Astrocyte (in vitro differentiated cells and primary cell): ENCODE data around the gene CDON.

Source experiments
- EZH2 ChIP-seq: IDR thresholded peaks from 2 replicates; pipeline ENCODE4 v1.6.1; 2012; ENCODE audit warnings: mild to moderate bottlenecking, low read length, inconsistent platforms; ENCODE audit not compliant: insufficient read depth
- TF ChIP-seq, protein P1 (sequence below): IDR thresholded peaks from 2 replicates; pipeline ENCODE4 v1.5.1; 2011; ENCODE audit warnings: low read depth, mild to moderate bottlenecking, inconsistent platforms, low read length, moderate library complexity; ENCODE audit not compliant: insufficient read depth

DNA sequence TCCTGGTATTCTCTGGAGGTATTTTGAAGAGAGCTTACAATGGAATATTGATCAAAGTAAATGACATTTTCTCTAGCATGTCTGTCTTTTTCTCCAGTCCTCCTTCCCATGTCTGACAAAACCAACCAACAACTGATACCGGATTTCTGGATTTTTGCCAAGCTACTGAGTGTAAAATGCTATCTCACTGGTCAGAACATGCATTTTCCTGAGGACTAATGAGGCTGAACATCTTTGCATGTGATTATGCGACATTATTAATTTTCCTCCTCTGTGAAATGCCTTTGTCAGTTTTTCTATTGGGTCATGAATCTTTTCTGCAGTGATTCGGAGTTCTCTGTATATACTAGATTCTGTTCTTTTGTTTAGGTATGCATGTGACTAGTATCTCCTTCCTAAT, 51.4 kb downstream of the CDON start:
- no peak for TF ChIP-seq EZH2
- TF ChIP-seq, protein P1, sequence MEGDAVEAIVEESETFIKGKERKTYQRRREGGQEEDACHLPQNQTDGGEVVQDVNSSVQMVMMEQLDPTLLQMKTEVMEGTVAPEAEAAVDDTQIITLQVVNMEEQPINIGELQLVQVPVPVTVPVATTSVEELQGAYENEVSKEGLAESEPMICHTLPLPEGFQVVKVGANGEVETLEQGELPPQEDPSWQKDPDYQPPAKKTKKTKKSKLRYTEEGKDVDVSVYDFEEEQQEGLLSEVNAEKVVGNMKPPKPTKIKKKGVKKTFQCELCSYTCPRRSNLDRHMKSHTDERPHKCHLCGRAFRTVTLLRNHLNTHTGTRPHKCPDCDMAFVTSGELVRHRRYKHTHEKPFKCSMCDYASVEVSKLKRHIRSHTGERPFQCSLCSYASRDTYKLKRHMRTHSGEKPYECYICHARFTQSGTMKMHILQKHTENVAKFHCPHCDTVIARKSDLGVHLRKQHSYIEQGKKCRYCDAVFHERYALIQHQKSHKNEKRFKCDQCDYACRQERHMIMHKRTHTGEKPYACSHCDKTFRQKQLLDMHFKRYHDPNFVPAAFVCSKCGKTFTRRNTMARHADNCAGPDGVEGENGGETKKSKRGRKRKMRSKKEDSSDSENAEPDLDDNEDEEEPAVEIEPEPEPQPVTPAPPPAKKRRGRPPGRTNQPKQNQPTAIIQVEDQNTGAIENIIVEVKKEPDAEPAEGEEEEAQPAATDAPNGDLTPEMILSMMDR = no peak
